GM12878 (cell line): Measurements from ENCODE around the gene SYNJ2.

ENCODE experiments used
- ASH2L ChIP-seq: fragments of 300-600, 200-600 bp; sonication (generic); IDR thresholded peaks from 2 replicates; pipeline ENCODE4 v1.6.1; 2017; ENCODE audit warnings: low read depth, mild to moderate bottlenecking, borderline replicate concordance
- ATF7 ChIP-seq: fragments of 450-650 bp; IDR thresholded peaks from 2 replicates; pipeline ENCODE4 v1.6.1; 2016; ENCODE audit warnings: low read depth, mild to moderate bottlenecking
- BHLHE40 ChIP-seq, 2 experiments: fragments of 450-650 bp in 1 of 2; IDR thresholded peaks; 2 replicates each; pipeline ENCODE4 v1.6.1; 2011 to 2017; ENCODE audit warnings: low read depth in 2 of 2, borderline replicate concordance in 1 of 2, improper control_type of control experiment in 1 of 2, low read length in 1 of 2, mild to moderate bottlenecking in 1 of 2
- CHD2 ChIP-seq: IDR thresholded peaks from 2 replicates; pipeline ENCODE4 v1.6.1; 2011; ENCODE audit warnings: low read depth, low read length, improper control_type of control experiment, borderline replicate concordance
- CREB1 ChIP-seq: IDR thresholded peaks from 2 replicates; pipeline ENCODE4 v1.6.1; 2012; ENCODE audit warnings: low read depth, mild to moderate bottlenecking, inconsistent platforms
- DPF2 ChIP-seq: fragments of 450-650 bp; IDR thresholded peaks from 2 replicates; pipeline ENCODE4 v1.6.1; 2017; ENCODE audit warnings: mild to moderate bottlenecking
- HDAC2 ChIP-seq: fragments of 200-600 bp; sonication (generic); IDR thresholded peaks from 2 replicates; pipeline ENCODE4 v1.6.1; 2017
- KDM1A ChIP-seq: fragments of 200-600 bp; sonication (generic); IDR thresholded peaks from 2 replicates; pipeline ENCODE4 v1.6.1; 2016; ENCODE audit warnings: borderline replicate concordance
- MEF2A ChIP-seq: IDR thresholded peaks from 2 replicates; pipeline ENCODE4 v1.6.1; 2011; ENCODE audit warnings: low read depth, mild to moderate bottlenecking, low read length, moderate library complexity; ENCODE audit not compliant: insufficient read depth
- MTA3 ChIP-seq: IDR thresholded peaks from 2 replicates; pipeline ENCODE4 v1.6.1; 2012; ENCODE audit warnings: low read length, inconsistent platforms, borderline replicate concordance
- POLR2A ChIP-seq: IDR thresholded peaks from 2 replicates; pipeline ENCODE4 v1.6.1; 2011; ENCODE audit warnings: low read depth, mild to moderate bottlenecking, low read length
- TF ChIP-seq, protein P1 (sequence below), 3 experiments: IDR thresholded peaks in 2 of 3; conservative IDR thresholded peaks in 1 of 3; 2 replicates each; pipeline ENCODE4 v1.5.1; 2011; ENCODE audit warnings: low read depth in 3 of 3, low read length in 3 of 3, mild to moderate bottlenecking in 3 of 3, control low read depth in 2 of 3, moderate library complexity in 2 of 3, inconsistent platforms in 1 of 3, mixed read lengths in 1 of 3; ENCODE audit not compliant: control insufficient read depth in 2 of 3, insufficient read depth in 1 of 3; ENCODE audit errors: extremely low read depth in 1 of 3
- TF ChIP-seq, protein P2 (sequence below): IDR thresholded peaks from 2 replicates; pipeline ENCODE4 v1.6.1; 2012; ENCODE audit warnings: low read depth, low read length, improper control_type of control experiment

DNA sequence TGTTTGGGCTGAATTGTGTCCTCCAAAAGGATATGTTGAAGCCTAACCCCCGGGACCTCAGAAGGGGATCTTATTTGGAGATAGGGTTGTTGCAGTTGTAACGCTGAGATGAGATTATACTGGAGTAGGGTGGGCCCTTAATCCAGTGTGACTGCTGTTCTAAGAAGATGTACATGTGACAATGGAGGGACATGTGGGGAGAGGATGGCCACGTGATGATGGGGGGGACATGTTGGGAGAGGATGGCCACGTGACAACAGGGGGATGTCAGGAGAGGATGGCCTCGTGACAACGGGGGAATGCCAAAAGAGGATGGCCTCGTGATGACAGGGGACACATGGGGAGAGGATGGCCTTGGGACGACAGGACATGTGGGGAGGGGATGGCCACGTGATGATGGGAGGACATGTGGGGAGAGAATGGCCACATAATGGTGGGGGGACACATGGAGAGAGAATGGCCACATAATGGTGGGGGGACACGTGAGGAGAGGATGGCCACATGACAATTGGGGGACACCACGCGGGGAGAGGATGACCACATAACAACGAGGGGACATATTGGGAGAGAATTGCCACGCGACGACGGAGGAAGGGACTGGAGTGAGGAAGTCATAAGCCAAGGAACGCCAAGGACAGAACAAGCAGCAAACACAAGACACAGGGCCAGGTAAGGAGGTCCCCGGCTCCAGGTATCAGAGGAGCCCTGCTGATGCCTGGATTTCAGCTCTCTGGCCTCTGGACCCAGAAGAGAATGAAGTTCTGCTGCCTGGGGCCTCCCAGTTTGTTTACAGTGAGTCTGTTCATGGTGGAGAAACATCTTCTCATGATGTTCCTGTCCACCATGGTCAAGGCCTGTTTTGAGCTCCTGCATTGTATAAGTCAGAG, 29.2 kb downstream of the SYNJ2 start:
- TF ChIP-seq POLR2A, result no peak
- TF ChIP-seq, protein P1, sequence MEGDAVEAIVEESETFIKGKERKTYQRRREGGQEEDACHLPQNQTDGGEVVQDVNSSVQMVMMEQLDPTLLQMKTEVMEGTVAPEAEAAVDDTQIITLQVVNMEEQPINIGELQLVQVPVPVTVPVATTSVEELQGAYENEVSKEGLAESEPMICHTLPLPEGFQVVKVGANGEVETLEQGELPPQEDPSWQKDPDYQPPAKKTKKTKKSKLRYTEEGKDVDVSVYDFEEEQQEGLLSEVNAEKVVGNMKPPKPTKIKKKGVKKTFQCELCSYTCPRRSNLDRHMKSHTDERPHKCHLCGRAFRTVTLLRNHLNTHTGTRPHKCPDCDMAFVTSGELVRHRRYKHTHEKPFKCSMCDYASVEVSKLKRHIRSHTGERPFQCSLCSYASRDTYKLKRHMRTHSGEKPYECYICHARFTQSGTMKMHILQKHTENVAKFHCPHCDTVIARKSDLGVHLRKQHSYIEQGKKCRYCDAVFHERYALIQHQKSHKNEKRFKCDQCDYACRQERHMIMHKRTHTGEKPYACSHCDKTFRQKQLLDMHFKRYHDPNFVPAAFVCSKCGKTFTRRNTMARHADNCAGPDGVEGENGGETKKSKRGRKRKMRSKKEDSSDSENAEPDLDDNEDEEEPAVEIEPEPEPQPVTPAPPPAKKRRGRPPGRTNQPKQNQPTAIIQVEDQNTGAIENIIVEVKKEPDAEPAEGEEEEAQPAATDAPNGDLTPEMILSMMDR (IDR thresholded peaks at IDR 0.05 in 2 of 3, conservative IDR thresholded peaks at IDR 0.05 in 1 of 3; ENCODE audit: control insufficient read depth in 2 of 3, extremely low read depth in 1 of 3, insufficient read depth in 1 of 3, low read depth in 3 of 3, low read length in 3 of 3), result no peak
- TF ChIP-seq HDAC2, result no peak
- TF ChIP-seq DPF2, result no peak
- TF ChIP-seq CHD2, result no peak
- TF ChIP-seq BHLHE40 (IDR thresholded peaks at IDR 0.05; ENCODE audit: borderline replicate concordance in 1 of 2, low read depth in 2 of 2, low read length in 1 of 2), result no peak
- TF ChIP-seq KDM1A, result no peak
- TF ChIP-seq ATF7, result no peak
- no peak for TF ChIP-seq MEF2A
- no peak for TF ChIP-seq ASH2L
- no peak for TF ChIP-seq CREB1
- TF ChIP-seq, protein P2, sequence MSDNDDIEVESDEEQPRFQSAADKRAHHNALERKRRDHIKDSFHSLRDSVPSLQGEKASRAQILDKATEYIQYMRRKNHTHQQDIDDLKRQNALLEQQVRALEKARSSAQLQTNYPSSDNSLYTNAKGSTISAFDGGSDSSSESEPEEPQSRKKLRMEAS, result no peak
- TF ChIP-seq MTA3, result no peak
